Liver (tissue), 3 donors: ENCODE results near the gene CUX1.

ENCODE experiments used
- EGR1 ChIP-seq, 2 donors: IDR thresholded peaks; 2 replicates each; pipeline ENCODE4 v1.6.1; 2016 to 2018; ENCODE audit warnings: antibody characterized with exemption in 2 of 2, low read depth in 2 of 2
- GABPA ChIP-seq, 2 donors: IDR thresholded peaks in 1 of 2; conservative IDR thresholded peaks in 1 of 2; 2 replicates each; pipeline ENCODE4 v1.6.1; 2016; ENCODE audit warnings: antibody characterized with exemption in 2 of 2, mild to moderate bottlenecking in 1 of 2, moderate library complexity in 1 of 2
- RAD21 ChIP-seq, 2 donors: IDR thresholded peaks; 2 replicates each; pipeline ENCODE4 v1.6.1; 2016; ENCODE audit warnings: antibody characterized with exemption in 2 of 2, mild to moderate bottlenecking in 2 of 2
- SP1 ChIP-seq: IDR thresholded peaks from 2 replicates; pipeline ENCODE4 v1.6.1; 2018; ENCODE audit warnings: antibody characterized with exemption, mild to moderate bottlenecking
- TAF1 ChIP-seq: conservative IDR thresholded peaks from 2 replicates; pipeline ENCODE4 v1.6.1; 2016; ENCODE audit warnings: antibody characterized with exemption, mild to moderate bottlenecking
- TF ChIP-seq, protein P1 (sequence below): IDR thresholded peaks from 2 replicates; pipeline ENCODE4 v1.6.1; 2016; ENCODE audit warnings: antibody characterized with exemption
- TF ChIP-seq, protein P2 (sequence below): fragments of 150-350 bp; IDR thresholded peaks from 2 replicates; pipeline ENCODE4 v1.5.1; 2017; ENCODE audit warnings: improper control_type of control experiment, low read depth, low read length; ENCODE audit not compliant: missing input control
- TF ChIP-seq, protein P3 (sequence below): IDR thresholded peaks from 2 replicates; pipeline ENCODE4 v1.6.1; 2016; ENCODE audit warnings: antibody characterized with exemption
- TF ChIP-seq, protein P4 (sequence below): IDR thresholded peaks from 2 replicates; pipeline ENCODE4 v1.6.1; 2016; ENCODE audit warnings: antibody characterized with exemption
- donor health status: healthy.
- donor health status: healthy.

DNA sequence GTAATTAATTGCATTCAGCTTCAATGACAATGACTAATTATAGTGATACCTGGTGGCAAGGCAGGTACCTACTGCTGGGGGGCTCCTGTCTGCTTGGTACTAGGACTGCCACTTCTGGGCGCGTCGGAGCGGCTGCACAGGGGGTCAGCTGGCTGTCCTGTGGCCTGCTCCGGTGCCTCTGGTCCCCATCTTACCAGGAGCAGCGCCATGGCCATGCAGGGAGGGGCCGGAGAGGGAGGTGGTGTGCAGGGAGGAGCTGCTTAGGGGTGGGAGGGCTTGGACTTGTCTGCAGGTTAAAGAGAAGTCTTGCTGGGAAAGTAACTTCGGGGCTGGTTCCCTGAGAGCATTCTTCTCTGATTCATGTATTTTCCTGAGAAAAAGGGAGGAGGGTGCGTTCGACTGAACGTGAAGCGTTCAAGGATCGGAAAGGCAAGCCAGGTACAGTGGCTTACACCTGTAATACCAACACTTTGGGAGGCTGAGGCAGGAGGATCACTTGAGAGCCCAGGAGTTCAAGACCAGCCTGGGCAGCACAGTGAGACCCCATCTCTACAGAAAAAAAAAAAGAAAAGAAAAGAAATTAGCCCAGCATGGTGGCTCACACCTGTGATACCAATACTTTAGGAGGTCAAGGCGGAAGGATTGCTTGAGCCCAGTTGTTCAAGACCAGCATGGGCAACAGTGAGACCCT is 15.4 kb downstream of the CUX1 start:
- TF ChIP-seq, protein P1, sequence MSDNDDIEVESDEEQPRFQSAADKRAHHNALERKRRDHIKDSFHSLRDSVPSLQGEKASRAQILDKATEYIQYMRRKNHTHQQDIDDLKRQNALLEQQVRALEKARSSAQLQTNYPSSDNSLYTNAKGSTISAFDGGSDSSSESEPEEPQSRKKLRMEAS: no peak
- no peak for TF ChIP-seq SP1
- TF ChIP-seq, protein P2, sequence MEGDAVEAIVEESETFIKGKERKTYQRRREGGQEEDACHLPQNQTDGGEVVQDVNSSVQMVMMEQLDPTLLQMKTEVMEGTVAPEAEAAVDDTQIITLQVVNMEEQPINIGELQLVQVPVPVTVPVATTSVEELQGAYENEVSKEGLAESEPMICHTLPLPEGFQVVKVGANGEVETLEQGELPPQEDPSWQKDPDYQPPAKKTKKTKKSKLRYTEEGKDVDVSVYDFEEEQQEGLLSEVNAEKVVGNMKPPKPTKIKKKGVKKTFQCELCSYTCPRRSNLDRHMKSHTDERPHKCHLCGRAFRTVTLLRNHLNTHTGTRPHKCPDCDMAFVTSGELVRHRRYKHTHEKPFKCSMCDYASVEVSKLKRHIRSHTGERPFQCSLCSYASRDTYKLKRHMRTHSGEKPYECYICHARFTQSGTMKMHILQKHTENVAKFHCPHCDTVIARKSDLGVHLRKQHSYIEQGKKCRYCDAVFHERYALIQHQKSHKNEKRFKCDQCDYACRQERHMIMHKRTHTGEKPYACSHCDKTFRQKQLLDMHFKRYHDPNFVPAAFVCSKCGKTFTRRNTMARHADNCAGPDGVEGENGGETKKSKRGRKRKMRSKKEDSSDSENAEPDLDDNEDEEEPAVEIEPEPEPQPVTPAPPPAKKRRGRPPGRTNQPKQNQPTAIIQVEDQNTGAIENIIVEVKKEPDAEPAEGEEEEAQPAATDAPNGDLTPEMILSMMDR: no peak
- TF ChIP-seq TAF1: no peak
- no peak for TF ChIP-seq RAD21 (IDR thresholded peaks at IDR 0.05)
- TF ChIP-seq, protein P3, sequence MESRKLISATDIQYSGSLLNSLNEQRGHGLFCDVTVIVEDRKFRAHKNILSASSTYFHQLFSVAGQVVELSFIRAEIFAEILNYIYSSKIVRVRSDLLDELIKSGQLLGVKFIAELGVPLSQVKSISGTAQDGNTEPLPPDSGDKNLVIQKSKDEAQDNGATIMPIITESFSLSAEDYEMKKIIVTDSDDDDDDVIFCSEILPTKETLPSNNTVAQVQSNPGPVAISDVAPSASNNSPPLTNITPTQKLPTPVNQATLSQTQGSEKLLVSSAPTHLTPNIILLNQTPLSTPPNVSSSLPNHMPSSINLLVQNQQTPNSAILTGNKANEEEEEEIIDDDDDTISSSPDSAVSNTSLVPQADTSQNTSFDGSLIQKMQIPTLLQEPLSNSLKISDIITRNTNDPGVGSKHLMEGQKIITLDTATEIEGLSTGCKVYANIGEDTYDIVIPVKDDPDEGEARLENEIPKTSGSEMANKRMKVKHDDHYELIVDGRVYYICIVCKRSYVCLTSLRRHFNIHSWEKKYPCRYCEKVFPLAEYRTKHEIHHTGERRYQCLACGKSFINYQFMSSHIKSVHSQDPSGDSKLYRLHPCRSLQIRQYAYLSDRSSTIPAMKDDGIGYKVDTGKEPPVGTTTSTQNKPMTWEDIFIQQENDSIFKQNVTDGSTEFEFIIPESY: no peak
- no peak for TF ChIP-seq GABPA (IDR thresholded peaks at IDR 0.05 in 1 of 2, conservative IDR thresholded peaks at IDR 0.05 in 1 of 2)
- no peak for TF ChIP-seq EGR1 (IDR thresholded peaks at IDR 0.05; ENCODE audit: low read depth in 2 of 2)
- TF ChIP-seq, protein P4, sequence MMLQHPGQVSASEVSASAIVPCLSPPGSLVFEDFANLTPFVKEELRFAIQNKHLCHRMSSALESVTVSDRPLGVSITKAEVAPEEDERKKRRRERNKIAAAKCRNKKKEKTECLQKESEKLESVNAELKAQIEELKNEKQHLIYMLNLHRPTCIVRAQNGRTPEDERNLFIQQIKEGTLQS: no peak
